ENCODE measurements around the gene DNAJB14. TPM values are rescaled to one million over a fixed set of nuclear protein-coding genes. Genes with fewer than 3 reads are reported as not detected.

Gene DNAJB14
- total RNA-seq, 6 donors from 2014 or later, result 37.7 to 57.4 (median 47.3) TPM

- no peak overlapping the region for H3K4me3 ChIP-seq
- TF ChIP-seq EP300 (IDR thresholded peaks at IDR 0.05) (no peak), POLR2AphosphoS5 (IDR thresholded peaks at IDR 0.05) (no peak), POLR2A (IDR thresholded peaks at IDR 0.05) (no peak), CTCF (IDR thresholded peaks at IDR 0.05) (no peak)
- peak in 1 of 2 donors; percentile 54 for ATAC-seq (ENCODE audit: low FRiP score in 2 of 2)
- H3K9me3 ChIP-seq, result no peaks in the 10 kb centered on the region
- WGBS, 2 donors, result 47 to 56% methylated on average over 3 of the region's 3 CpGs
- peak overlapping the region; percentile 42 to 79 (median 67) for H3K27ac ChIP-seq
- H3K4me1 ChIP-seq, result no peaks in the 10 kb centered on the region
- no peak for DNase-seq
- H3K27me3 ChIP-seq, result no peaks in the 10 kb centered on the region
- no peaks in the 10 kb centered on the region for H3K36me3 ChIP-seq
Measured at GRCh38 chr4:99857307-99857706, 89.1 kb downstream of the DNAJB14 start.

GRCh38 chr4:99856166-99856565 is 90.3 kb downstream of the DNAJB14 start:
- 42 to 52% methylated on average over 1 of the region's 1 CpG for WGBS, 2 donors
- H3K27ac ChIP-seq, result peak overlapping the region; percentile 42 to 79 (median 67)
- ATAC-seq (ENCODE audit: low FRiP score in 2 of 2) (peak; percentile 83 to 91), DNase-seq (no peak)
- no peak overlapping the region for H3K4me3 ChIP-seq
- H3K4me1 ChIP-seq, result no peaks in the 10 kb centered on the region
- H3K36me3 ChIP-seq, result no peaks in the 10 kb centered on the region
- TF ChIP-seq POLR2AphosphoS5 (IDR thresholded peaks at IDR 0.05) (no peak), CTCF (IDR thresholded peaks at IDR 0.05) (no peak), POLR2A (IDR thresholded peaks at IDR 0.05) (no peak), EP300 (IDR thresholded peaks at IDR 0.05) (no peak)
- no peaks in the 10 kb centered on the region for H3K27me3 ChIP-seq
- no peaks in the 10 kb centered on the region for H3K9me3 ChIP-seq

GRCh38 chr4:99855678-99856077 is 90.7 kb downstream of the DNAJB14 start:
- TF ChIP-seq CTCF (IDR thresholded peaks at IDR 0.05), result no peak
- no peak for TF ChIP-seq POLR2A (IDR thresholded peaks at IDR 0.05)
- TF ChIP-seq POLR2AphosphoS5 (IDR thresholded peaks at IDR 0.05), result no peak
- TF ChIP-seq EP300 (IDR thresholded peaks at IDR 0.05), result no peak
- H3K27me3 ChIP-seq, result no peaks in the 10 kb centered on the region
- 55 to 61% methylated on average over 1 of the region's 1 CpG for WGBS, 2 donors
- ATAC-seq (ENCODE audit: low FRiP score in 2 of 2) (peak; percentile 69 to 76), DNase-seq (peak in 1 of 2 donors; percentile 28)
- H3K27ac ChIP-seq, result peak overlapping the region; percentile 42 to 79 (median 67)
- H3K4me3 ChIP-seq, result no peak overlapping the region
- H3K4me1 ChIP-seq, result no peaks in the 10 kb centered on the region
- H3K36me3 ChIP-seq, result no peaks in the 10 kb centered on the region
- H3K9me3 ChIP-seq, result no peaks in the 10 kb centered on the region

- TF ChIP-seq EP300 (IDR thresholded peaks at IDR 0.05) (no peak), POLR2A (IDR thresholded peaks at IDR 0.05) (no peak), CTCF (IDR thresholded peaks at IDR 0.05) (no peak), POLR2AphosphoS5 (IDR thresholded peaks at IDR 0.05) (no peak)
- DNase-seq (no peak), ATAC-seq (ENCODE audit: low FRiP score in 2 of 2) (no peak)
- H3K36me3 ChIP-seq, result no peaks in the 10 kb centered on the region
- WGBS, 2 donors, result 43 to 61% methylated on average over 1 of the region's 1 CpG
- no peaks in the 10 kb centered on the region for H3K9me3 ChIP-seq
- no peak overlapping the region for H3K27ac ChIP-seq
- H3K4me1 ChIP-seq, result no peaks in the 10 kb centered on the region
- H3K27me3 ChIP-seq, result no peaks in the 10 kb centered on the region
- H3K4me3 ChIP-seq, result no peak overlapping the region
Measured at GRCh38 chr4:99853999-99854398, 92.4 kb downstream of the DNAJB14 start.

GRCh38 chr4:99853190-99853589 is 93.2 kb downstream of the DNAJB14 start:
- H3K4me1 ChIP-seq, result no peaks in the 10 kb centered on the region
- WGBS, 2 donors, result 89 to 91% methylated on average over 3 of the region's 3 CpGs
- TF ChIP-seq POLR2A (IDR thresholded peaks at IDR 0.05) (no peak), CTCF (IDR thresholded peaks at IDR 0.05) (no peak), EP300 (IDR thresholded peaks at IDR 0.05) (no peak), POLR2AphosphoS5 (IDR thresholded peaks at IDR 0.05) (no peak)
- no peak overlapping the region for H3K4me3 ChIP-seq
- H3K27ac ChIP-seq, result no peak overlapping the region
- no peaks in the 10 kb centered on the region for H3K27me3 ChIP-seq
- ATAC-seq (ENCODE audit: low FRiP score in 2 of 2) (no peak), DNase-seq (no peak)
- H3K9me3 ChIP-seq, result no peaks in the 10 kb centered on the region
- no peaks in the 10 kb centered on the region for H3K36me3 ChIP-seq

All from upper lobe of left lung (tissue), 6 donors.